Choroid plexus epithelial cell (primary cell): Measurements from ENCODE around the gene IFI30.

Experiments
- DNase-seq: peaks from one replicate; pipeline ENCODE4 v3.0.0-alpha.2; 2010; ENCODE audit warnings: low read depth
- H3K4me3 ChIP-seq: 2 replicates; pipeline ENCODE4 v1.5.1; 2011; ENCODE audit warnings: low read depth, mild to moderate bottlenecking, control low read depth, low read length, moderate library complexity
- CTCF ChIP-seq: conservative IDR thresholded peaks from 2 replicates; pipeline ENCODE4 v1.5.1; 2011; ENCODE audit warnings: low read depth, mild to moderate bottlenecking, control low read depth, inconsistent platforms, low read length, moderate library complexity

Gene IFI30

GRCh38 chr19:18225702-18226468 lies 52.3 kb downstream of the IFI30 start, which contains the start of gene PDE4C:
Gene PDE4C, minus strand, starts transcription at chr19:18226438. Its CDS starts 23 bp downstream, at chr19:18226415.
- no peak for TF ChIP-seq CTCF
- DNase-seq, result no peak
- peak within 1 kb of the TSS; percentile 3 for H3K4me3 ChIP-seq

- H3K4me3 ChIP-seq, result no peak overlapping the region
- TF ChIP-seq CTCF, result no peak
- DNase-seq, result no peak
These were observed 53.6 kb downstream of the IFI30 start for GRCh38 chr19:18226956-18227780.
